Mesodermal cell (in vitro differentiated cells): ENCODE results near the gene RXRA.

Experiments
- H3K27ac ChIP-seq: 2 replicates; pipeline ENCODE4 v1.7.0; 2013; ENCODE audit warnings: mild to moderate bottlenecking, low read depth, low read length, moderate library complexity; ENCODE audit not compliant: severe bottlenecking
- H3K36me3 ChIP-seq: 2 replicates; pipeline ENCODE4 v1.7.1; 2013; ENCODE audit warnings: mild to moderate bottlenecking, low read length, moderate library complexity; ENCODE audit not compliant: control insufficient read depth, insufficient read depth
- H3K4me1 ChIP-seq: one replicate; pipeline ENCODE4 v1.7.1; 2013; ENCODE audit warnings: mild to moderate bottlenecking, low read length; ENCODE audit not compliant: insufficient read depth, control insufficient read depth, poor library complexity, severe bottlenecking
- H3K4me3 ChIP-seq: 2 replicates; pipeline ENCODE4 v1.7.0; 2013; ENCODE audit warnings: low read length, control low read depth, mild to moderate bottlenecking; ENCODE audit not compliant: insufficient read depth, poor library complexity, severe bottlenecking; ENCODE audit errors: extremely low read depth
- H3K9me3 ChIP-seq: 2 replicates; pipeline ENCODE4 v1.7.1; 2013; ENCODE audit warnings: mild to moderate bottlenecking, low read length, moderate library complexity; ENCODE audit not compliant: control insufficient read depth
- WGBS, 2 experiments: methylation state at CpG; one replicate each; pipeline ENCODE4 v1.1.5; 2013; ENCODE audit warnings: missing lambda C conversion rate in 2 of 2; ENCODE audit not compliant: insufficient coverage in 2 of 2; 5-methylcytosine and 5-hydroxymethylcytosine counted together

Gene RXRA

GRCh38 chr9:134333874-134334581 is 7.8 kb downstream of the RXRA start:
- Histone ChIP-seq H3K36me3 (no peaks in the 10 kb centered on the region), H3K27ac (no peak overlapping the region), H3K9me3 (no peaks in the 10 kb centered on the region), H3K4me1 (peaks cover 18% of the 10 kb centered on the region), H3K4me3 (no peak overlapping the region)
- 91 to 93% methylated on average over 16 of the region's 16 CpGs for WGBS, 2 experiments

- WGBS, 2 experiments, result 100% methylated on average over 2 of the region's 2 CpGs; no CpG with 5 or more reads in 1 of the 2 experiments
- H3K27ac ChIP-seq, result no peak overlapping the region
Observed at GRCh38 chr9:134335061-134335460, 8.8 kb downstream of the RXRA start.

DNA sequence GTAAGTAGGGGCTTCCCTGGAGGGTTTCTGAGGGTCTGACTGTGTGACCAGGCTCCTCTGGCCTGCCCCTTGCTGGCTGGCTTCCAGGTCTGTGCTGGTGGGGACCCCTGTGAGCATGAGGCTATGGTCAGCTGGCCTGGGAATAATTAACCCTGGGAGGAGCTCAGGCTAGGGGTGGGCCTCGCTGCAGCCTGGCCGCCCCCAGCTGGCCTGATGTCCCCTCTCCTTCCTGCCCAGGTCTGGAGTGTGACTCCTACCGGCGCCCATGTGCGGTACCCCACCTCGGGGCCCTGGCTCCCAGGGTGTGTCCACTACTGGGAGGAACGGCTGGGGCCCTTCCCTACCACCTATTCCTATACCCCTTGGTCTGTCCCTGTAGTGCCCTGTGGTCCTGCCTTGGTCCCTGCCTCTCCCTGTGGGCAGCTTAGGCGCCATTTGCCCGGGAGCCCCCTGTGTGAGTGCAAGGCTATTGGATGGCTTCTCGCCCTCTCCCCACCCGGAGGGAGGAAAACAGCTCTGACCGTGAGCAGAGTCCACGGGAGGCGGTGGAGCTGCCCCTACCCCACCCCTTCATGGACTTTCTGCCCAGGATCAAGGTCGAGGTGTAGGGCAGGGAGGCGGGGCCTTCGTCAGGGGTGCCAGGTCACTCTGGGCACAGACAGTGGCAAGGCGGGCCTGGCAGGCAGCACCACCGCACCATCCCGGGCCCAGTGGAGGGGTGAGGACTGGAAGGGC is 9.4 kb downstream of the RXRA start:
- 95 to 97% methylated on average over 12 to 14 of the region's 20 CpGs for WGBS, 2 experiments
- Histone ChIP-seq H3K36me3 (no peaks in the 10 kb centered on the region), H3K4me3 (no peak overlapping the region), H3K4me1 (peaks cover 14% of the 10 kb centered on the region), H3K9me3 (no peaks in the 10 kb centered on the region), H3K27ac (no peak overlapping the region)

More at GRCh38 chr9:134335061-134335460, 8.8 kb downstream of the RXRA start:
- Histone ChIP-seq H3K4me1 (peaks cover 14% of the 10 kb centered on the region), H3K9me3 (no peaks in the 10 kb centered on the region), H3K36me3 (no peaks in the 10 kb centered on the region), H3K4me3 (no peak overlapping the region)

DNA sequence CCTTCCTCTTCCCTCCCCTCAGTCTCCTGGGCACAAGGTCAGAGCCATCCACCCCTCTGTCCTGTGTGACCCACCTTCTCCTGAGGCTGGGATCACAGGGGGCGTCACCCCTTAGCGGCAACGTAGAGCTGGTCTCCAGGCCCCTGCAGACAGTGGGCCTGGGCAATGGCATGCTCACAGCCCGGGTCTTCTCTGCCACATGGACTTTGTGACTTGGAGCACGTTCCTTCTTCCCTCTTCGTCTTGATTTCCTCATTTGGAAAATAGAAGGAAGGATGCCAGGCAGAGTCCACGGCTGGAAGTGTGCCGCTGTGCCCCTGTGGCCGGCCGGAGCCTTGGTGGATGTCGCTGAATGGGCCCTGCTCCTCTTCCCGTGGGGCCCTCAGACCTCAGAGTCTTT is 10.0 kb downstream of the RXRA start:
- Histone ChIP-seq H3K9me3 (no peaks in the 10 kb centered on the region), H3K27ac (no peak overlapping the region), H3K4me1 (peaks cover 14% of the 10 kb centered on the region), H3K36me3 (no peaks in the 10 kb centered on the region), H3K4me3 (no peak overlapping the region)
- WGBS, 2 experiments, result 90 to 95% methylated on average over 11 to 12 of the region's 12 CpGs

DNA sequence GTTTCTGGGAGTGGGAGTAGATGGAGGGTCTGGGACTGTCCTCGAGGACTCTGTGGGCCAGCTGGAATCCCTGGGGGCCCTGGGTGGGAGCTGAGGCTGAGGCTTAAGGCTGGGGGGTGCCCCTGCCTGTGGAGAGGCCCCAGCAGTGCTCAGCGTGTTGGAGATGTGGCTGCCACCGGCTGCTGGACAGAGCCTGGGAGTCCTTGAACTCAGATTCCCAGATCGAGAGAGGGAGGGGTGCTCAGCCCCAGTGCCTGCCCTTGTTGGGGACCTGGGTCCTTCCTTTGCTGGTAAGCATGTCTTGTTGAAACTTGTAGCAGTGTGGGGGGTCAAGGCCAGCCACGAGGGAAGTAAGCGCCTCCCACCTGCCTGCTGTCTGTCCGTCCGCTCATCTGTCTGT is 10.7 kb downstream of the RXRA start:
- no peak overlapping the region for H3K4me3 ChIP-seq
- H3K27ac ChIP-seq, result no peak overlapping the region
- no peaks in the 10 kb centered on the region for H3K36me3 ChIP-seq
- 87 to 94% methylated on average over 4 to 8 of the region's 8 CpGs for WGBS, 2 experiments
- no peaks in the 10 kb centered on the region for H3K9me3 ChIP-seq
- H3K4me1 ChIP-seq, result peaks cover 14% of the 10 kb centered on the region

DNA sequence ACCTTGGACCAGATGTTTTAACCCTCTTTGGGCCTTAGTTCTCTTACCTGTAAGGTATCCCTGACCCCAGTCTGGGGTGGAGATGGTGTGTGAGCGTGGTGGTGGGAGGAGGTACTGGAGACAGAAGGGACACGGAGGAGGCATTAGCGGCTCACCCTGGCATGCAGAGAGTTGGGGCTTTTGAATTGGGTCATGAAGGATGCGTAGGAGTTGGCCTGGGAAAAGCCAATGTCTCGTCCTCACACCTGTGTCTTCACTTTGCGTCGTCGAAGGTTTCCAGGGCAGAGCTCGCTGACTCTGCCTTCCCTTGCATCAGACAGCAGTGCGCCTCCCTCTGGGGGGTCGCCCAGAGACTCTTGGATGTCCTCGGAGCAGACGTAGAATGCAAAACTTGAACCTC is 11.2 kb downstream of the RXRA start:
- 94 to 97% methylated on average over 13 of the region's 13 CpGs for WGBS, 2 experiments

DNA sequence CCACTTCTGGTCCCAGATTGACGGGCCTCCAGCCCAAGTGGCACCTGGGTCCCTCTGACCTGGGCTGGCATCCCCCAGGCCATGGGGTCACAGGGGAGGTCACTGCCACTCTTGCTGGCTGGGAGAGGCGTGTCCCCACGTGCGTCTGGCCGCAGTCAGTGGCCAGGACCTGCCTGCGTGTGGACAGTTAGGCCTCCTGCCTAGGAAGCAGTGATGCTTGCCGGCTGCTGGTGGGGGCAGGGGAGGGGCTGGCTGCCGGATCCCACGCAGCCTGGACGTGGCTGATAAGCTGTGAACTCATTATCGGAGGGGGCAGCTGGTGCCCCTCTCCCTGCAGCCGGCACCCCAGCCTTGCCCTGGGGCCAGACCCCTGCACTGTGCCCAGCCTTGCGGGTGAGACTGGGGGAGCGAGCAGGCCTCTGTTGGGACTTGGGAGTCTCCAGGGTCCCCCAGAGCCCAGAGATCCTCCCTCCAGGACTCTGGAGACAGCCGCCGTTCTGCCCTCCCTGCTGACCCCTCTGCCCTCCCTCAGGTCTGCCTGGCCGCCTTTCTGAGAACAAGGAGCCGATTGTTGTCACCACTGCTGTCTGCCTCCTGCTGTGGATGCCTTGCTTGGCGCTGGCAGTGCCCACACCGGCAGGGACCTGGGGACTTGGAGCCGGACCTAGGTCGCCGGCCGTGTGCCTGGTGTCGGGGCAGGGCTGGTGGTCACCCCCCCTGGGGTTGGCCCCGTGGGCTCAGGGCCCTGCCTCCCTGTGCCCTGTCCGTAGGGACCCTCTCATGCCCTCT is 12.3 kb downstream of the RXRA start:
- peak overlapping the region; percentile 10 for H3K27ac ChIP-seq
- H3K9me3 ChIP-seq, result no peaks in the 10 kb centered on the region
- H3K4me1 ChIP-seq, result peaks cover 11% of the 10 kb centered on the region
- H3K36me3 ChIP-seq, result no peaks in the 10 kb centered on the region
- no peak overlapping the region for H3K4me3 ChIP-seq
- WGBS, 2 experiments, result 82 to 84% methylated on average over 20 to 27 of the region's 27 CpGs

More for the DNA sequence above, 11.2 kb downstream of the RXRA start:
- no peak overlapping the region for H3K4me3 ChIP-seq
- H3K9me3 ChIP-seq, result no peaks in the 10 kb centered on the region
- H3K36me3 ChIP-seq, result no peaks in the 10 kb centered on the region
- H3K4me1 ChIP-seq, result peaks cover 14% of the 10 kb centered on the region
- H3K27ac ChIP-seq, result no peak overlapping the region

DNA sequence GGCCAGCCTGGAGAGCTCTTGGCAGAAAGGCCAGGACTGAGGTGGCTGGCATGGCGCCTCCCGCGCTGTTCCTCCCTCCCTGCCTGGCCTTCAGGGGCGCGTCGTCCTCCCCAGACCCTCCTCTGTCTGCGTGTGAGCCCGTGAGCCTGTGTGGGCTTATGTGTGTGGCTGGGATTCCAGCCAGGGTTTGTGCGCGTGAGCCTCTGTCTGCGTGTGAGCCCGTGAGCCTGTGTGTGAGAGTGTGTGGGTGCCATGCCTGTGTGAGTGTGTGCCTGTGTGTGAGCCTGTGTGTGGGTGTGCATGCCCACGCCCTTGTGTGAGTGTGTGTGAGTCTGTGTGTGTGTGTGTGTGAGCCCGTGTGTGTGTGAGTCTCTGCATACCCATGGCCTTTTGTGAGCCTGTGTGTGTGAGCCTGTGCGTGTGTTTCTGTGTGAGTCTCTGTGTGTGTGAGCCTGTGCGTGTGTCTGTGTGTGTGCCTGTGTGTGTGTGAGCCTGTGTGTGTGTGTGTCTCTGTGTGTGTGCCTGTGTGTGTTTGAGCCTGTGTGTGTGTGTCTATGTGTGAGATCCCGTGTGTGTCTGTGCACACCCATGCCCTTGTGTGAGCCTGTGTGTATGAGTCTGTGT is 13.0 kb downstream of the RXRA start:
- WGBS, 2 experiments, result 94 to 95% methylated on average over 9 to 14 of the region's 17 CpGs
- Histone ChIP-seq H3K27ac (peak overlapping the region; percentile 10), H3K4me1 (peaks cover 11% of the 10 kb centered on the region), H3K36me3 (no peaks in the 10 kb centered on the region), H3K9me3 (no peaks in the 10 kb centered on the region), H3K4me3 (no peak overlapping the region)

- Histone ChIP-seq H3K4me1 (peaks cover 11% of the 10 kb centered on the region), H3K4me3 (no peak overlapping the region), H3K9me3 (no peaks in the 10 kb centered on the region), H3K27ac (no peak overlapping the region), H3K36me3 (no peaks in the 10 kb centered on the region)
- 91 to 97% methylated on average over 23 to 27 of the region's 28 CpGs for WGBS, 2 experiments
Observed at GRCh38 chr9:134340475-134341160, 14.4 kb downstream of the RXRA start.

GRCh38 chr9:134341306-134341705 is 15.1 kb downstream of the RXRA start:
- peaks cover 11% of the 10 kb centered on the region for H3K4me1 ChIP-seq
- no peaks in the 10 kb centered on the region for H3K9me3 ChIP-seq
- H3K36me3 ChIP-seq, result no peaks in the 10 kb centered on the region
- WGBS, 2 experiments, result 91 to 94% methylated on average over 7 to 9 of the region's 9 CpGs
- no peak overlapping the region for H3K27ac ChIP-seq
- H3K4me3 ChIP-seq, result no peak overlapping the region
